WTC11 (cell line): Measurements from ENCODE around the gene HCLS1.

ENCODE experiments used
- FOXK1 ChIP-seq: sonication (generic); formaldehyde crosslinking; IDR thresholded peaks from 2 replicates; pipeline ENCODE4 v1.8.0; 2022; ENCODE audit warnings: mild to moderate bottlenecking, moderate library complexity, missing genetic modification reagents
- HMGXB4 ChIP-seq: sonication (generic); formaldehyde crosslinking; IDR thresholded peaks from 2 replicates; pipeline ENCODE4 v1.8.1; 2023; ENCODE audit warnings: mild to moderate bottlenecking, moderate library complexity, missing genetic modification reagents
- MXD4 ChIP-seq: fragments of 250-450 bp; sonication (Bioruptor Pico); IDR thresholded peaks from 2 replicates; pipeline ENCODE4 v1.8.0; 2021; ENCODE audit warnings: mild to moderate bottlenecking, moderate library complexity, borderline replicate concordance
- OVOL2 ChIP-seq: fragments of 250-450 bp; sonication (Bioruptor Pico); IDR thresholded peaks from 2 replicates; pipeline ENCODE4 v1.9.0; 2021; ENCODE audit warnings: mild to moderate bottlenecking, borderline replicate concordance
- SP1 ChIP-seq: sonication (generic); formaldehyde crosslinking; conservative IDR thresholded peaks from 2 replicates; pipeline ENCODE4 v1.8.1; 2022; ENCODE audit warnings: missing genetic modification reagents
- TF ChIP-seq, protein P1 (sequence below): sonication (generic); formaldehyde crosslinking; IDR thresholded peaks from 2 replicates; pipeline ENCODE4 v1.8.0; 2022; ENCODE audit warnings: missing genetic modification reagents
- TF ChIP-seq, protein P2 (sequence below): fragments of 200-600 bp; IDR thresholded peaks from 2 replicates; pipeline ENCODE4 v1.8.0; 2022; ENCODE audit warnings: antibody characterized with exemption

- TF ChIP-seq HMGXB4 (CRISPR knock-in tag): no peak
- no peak for TF ChIP-seq FOXK1
- TF ChIP-seq MXD4: no peak
- TF ChIP-seq, protein P1, sequence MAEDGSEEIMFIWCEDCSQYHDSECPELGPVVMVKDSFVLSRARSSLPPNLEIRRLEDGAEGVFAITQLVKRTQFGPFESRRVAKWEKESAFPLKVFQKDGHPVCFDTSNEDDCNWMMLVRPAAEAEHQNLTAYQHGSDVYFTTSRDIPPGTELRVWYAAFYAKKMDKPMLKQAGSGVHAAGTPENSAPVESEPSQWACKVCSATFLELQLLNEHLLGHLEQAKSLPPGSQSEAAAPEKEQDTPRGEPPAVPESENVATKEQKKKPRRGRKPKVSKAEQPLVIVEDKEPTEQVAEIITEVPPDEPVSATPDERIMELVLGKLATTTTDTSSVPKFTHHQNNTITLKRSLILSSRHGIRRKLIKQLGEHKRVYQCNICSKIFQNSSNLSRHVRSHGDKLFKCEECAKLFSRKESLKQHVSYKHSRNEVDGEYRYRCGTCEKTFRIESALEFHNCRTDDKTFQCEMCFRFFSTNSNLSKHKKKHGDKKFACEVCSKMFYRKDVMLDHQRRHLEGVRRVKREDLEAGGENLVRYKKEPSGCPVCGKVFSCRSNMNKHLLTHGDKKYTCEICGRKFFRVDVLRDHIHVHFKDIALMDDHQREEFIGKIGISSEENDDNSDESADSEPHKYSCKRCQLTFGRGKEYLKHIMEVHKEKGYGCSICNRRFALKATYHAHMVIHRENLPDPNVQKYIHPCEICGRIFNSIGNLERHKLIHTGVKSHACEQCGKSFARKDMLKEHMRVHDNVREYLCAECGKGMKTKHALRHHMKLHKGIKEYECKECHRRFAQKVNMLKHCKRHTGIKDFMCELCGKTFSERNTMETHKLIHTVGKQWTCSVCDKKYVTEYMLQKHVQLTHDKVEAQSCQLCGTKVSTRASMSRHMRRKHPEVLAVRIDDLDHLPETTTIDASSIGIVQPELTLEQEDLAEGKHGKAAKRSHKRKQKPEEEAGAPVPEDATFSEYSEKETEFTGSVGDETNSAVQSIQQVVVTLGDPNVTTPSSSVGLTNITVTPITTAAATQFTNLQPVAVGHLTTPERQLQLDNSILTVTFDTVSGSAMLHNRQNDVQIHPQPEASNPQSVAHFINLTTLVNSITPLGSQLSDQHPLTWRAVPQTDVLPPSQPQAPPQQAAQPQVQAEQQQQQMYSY (CRISPR knock-in tag): no peak
- no peak for TF ChIP-seq OVOL2 (CRISPR knock-in tag)
- no peak for TF ChIP-seq SP1 (CRISPR knock-in tag)
- TF ChIP-seq, protein P2, sequence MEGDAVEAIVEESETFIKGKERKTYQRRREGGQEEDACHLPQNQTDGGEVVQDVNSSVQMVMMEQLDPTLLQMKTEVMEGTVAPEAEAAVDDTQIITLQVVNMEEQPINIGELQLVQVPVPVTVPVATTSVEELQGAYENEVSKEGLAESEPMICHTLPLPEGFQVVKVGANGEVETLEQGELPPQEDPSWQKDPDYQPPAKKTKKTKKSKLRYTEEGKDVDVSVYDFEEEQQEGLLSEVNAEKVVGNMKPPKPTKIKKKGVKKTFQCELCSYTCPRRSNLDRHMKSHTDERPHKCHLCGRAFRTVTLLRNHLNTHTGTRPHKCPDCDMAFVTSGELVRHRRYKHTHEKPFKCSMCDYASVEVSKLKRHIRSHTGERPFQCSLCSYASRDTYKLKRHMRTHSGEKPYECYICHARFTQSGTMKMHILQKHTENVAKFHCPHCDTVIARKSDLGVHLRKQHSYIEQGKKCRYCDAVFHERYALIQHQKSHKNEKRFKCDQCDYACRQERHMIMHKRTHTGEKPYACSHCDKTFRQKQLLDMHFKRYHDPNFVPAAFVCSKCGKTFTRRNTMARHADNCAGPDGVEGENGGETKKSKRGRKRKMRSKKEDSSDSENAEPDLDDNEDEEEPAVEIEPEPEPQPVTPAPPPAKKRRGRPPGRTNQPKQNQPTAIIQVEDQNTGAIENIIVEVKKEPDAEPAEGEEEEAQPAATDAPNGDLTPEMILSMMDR: no peak
These were observed 2.6 kb upstream of the HCLS1 start for GRCh38 chr3:121663171-121663847.
